Transverse colon (tissue), 4 donors: ENCODE data around the gene LARP4B.

ENCODE experiments used
- EP300 ChIP-seq: sonication (generic); formaldehyde crosslinking; IDR thresholded peaks from one replicate; pipeline ENCODE4 v1.6.1; 2017; ENCODE audit warnings: antibody characterized with exemption, low read depth
- POLR2A ChIP-seq: fragments of 450-650 bp; IDR thresholded peaks from one replicate; pipeline ENCODE4 v1.6.1; 2016; ENCODE audit warnings: antibody characterized with exemption, mild to moderate bottlenecking, moderate library complexity
- POLR2AphosphoS5 ChIP-seq, 3 donors: sonication (generic); formaldehyde crosslinking; IDR thresholded peaks; one replicate each; pipeline ENCODE4 v1.6.1; 2016; ENCODE audit warnings: antibody characterized with exemption in 3 of 3
- TF ChIP-seq, protein P1 (sequence below), 5 experiments: fragments of 200-600 bp in 3 of 5; fragments of 450-650 bp in 2 of 5; sonication (generic) in 3 of 5; IDR thresholded peaks; 1 replicate in 2 of 5; 2 replicates in 3 of 5; pipeline ENCODE4 v1.5.1; 2016 to 2017; ENCODE audit warnings: antibody characterized with exemption in 5 of 5, inconsistent platforms in 3 of 5, mild to moderate bottlenecking in 2 of 5, moderate library complexity in 1 of 5

DNA sequence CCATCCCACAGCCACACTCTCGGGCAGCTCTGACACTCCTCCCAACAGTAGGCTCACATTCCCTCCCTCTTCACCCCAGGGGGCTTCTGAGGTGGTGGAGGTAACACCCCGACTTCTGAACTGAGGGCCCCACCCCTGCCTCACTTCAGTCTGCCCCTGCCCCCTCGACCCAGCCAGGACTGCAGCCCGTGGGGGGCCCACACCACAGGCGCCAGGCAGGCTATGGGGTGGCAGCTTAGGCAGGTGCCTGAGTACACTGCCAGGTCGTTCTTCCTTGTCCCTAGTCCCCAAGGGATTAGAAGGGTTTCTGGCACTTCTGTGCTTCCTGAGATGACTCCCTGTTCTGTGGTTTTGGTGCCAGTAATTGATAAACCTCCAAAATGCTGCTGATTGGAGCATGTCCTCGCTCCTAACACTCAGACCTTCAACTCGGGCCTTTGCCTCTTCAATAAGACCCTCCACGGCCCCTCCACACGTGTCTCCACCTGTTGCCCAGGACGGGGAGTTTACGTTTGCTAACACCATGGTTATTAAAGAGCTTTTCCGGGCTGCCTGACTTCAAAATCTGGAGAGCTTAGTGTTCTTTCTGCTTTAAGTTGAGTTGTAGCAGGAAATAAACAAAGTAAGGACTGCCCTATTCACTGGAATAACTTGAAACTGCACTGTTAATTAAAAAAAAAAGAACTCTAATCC, 23.8 kb upstream of the LARP4B start:
- TF ChIP-seq, protein P1, sequence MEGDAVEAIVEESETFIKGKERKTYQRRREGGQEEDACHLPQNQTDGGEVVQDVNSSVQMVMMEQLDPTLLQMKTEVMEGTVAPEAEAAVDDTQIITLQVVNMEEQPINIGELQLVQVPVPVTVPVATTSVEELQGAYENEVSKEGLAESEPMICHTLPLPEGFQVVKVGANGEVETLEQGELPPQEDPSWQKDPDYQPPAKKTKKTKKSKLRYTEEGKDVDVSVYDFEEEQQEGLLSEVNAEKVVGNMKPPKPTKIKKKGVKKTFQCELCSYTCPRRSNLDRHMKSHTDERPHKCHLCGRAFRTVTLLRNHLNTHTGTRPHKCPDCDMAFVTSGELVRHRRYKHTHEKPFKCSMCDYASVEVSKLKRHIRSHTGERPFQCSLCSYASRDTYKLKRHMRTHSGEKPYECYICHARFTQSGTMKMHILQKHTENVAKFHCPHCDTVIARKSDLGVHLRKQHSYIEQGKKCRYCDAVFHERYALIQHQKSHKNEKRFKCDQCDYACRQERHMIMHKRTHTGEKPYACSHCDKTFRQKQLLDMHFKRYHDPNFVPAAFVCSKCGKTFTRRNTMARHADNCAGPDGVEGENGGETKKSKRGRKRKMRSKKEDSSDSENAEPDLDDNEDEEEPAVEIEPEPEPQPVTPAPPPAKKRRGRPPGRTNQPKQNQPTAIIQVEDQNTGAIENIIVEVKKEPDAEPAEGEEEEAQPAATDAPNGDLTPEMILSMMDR (IDR thresholded peaks at IDR 0.05): no peak
- no peak for TF ChIP-seq POLR2AphosphoS5 (IDR thresholded peaks at IDR 0.05)
- no peak for TF ChIP-seq POLR2A
- TF ChIP-seq EP300: no peak
